Small intestine (tissue), 7 donors: ENCODE data around the gene FBXO47. TPM values are rescaled to one million over a fixed set of nuclear protein-coding genes. Genes with fewer than 3 reads are reported as not detected.

ENCODE experiments used
- DNase-seq, 2 donors: peaks; one replicate each; pipeline versions ENCODE4 v3.0.0 to v3.0.0-alpha.2; 2013
- FAIRE-seq: peaks from 2 replicates; lab custom pipeline; 2012; peaks lifted over from hg19 to GRCh38; lab: Jason Lieb, UNC
- H3K27ac ChIP-seq, 3 donors: one replicate each; pipeline ENCODE4 v1.5.1; 2013; ENCODE audit warnings: low read length in 2 of 3, mild to moderate bottlenecking in 2 of 3, control low read depth in 1 of 3, inconsistent platforms in 1 of 3, low read depth in 1 of 3, moderate library complexity in 1 of 3
- H3K27me3 ChIP-seq, 3 donors: one replicate each; pipeline ENCODE4 v1.6.1; 2013; ENCODE audit warnings: low read length in 3 of 3, inconsistent platforms in 1 of 3; ENCODE audit not compliant: control insufficient read depth in 3 of 3, insufficient read depth in 3 of 3
- H3K36me3 ChIP-seq, 3 donors: one replicate each; pipeline ENCODE4 v1.6.1; 2013; ENCODE audit warnings: low read length in 3 of 3, inconsistent platforms in 1 of 3, low read depth in 1 of 3, mild to moderate bottlenecking in 1 of 3, moderate library complexity in 1 of 3; ENCODE audit not compliant: control insufficient read depth in 3 of 3, insufficient read depth in 2 of 3
- H3K4me1 ChIP-seq, 3 donors: one replicate each; pipeline ENCODE4 v1.6.1; 2013; ENCODE audit warnings: low read length in 2 of 3, inconsistent platforms in 1 of 3, low read depth in 1 of 3, mild to moderate bottlenecking in 1 of 3, moderate library complexity in 1 of 3; ENCODE audit not compliant: control insufficient read depth in 3 of 3, insufficient read depth in 2 of 3
- H3K4me3 ChIP-seq, 3 donors: one replicate each; pipeline ENCODE4 v1.5.1; 2013; ENCODE audit warnings: low read length in 3 of 3, control low read depth in 1 of 3, inconsistent platforms in 1 of 3, low read depth in 1 of 3, mild to moderate bottlenecking in 1 of 3, moderate library complexity in 1 of 3
- H3K9me3 ChIP-seq, 2 donors: one replicate each; pipeline ENCODE4 v1.6.1; 2013; ENCODE audit warnings: low read depth in 1 of 2, low read length in 1 of 2; ENCODE audit not compliant: control insufficient read depth in 2 of 2, insufficient read depth in 1 of 2
- WGBS, 3 donors: extraction: QIAGEN DNeasy Blood & Tissue Kit; methylation state at CpG; one replicate each; pipeline ENCODE4 v1.1.7; 2013; 5-methylcytosine and 5-hydroxymethylcytosine counted together
- polyA plus RNA-seq, 4 donors: library from polyadenylated mRNA; stranded (reverse) in 3 of 4; unstranded in 1 of 4; fragments of 200-250 nt in 3 of 4; fragments of 120-200 nt in 1 of 4; gene quantifications; one replicate each; pipeline versions ENCODE4 v1.2.1 to v1.2.3, GENCODE V29; 2013
- donor health status: healthy with polysubstance abuse.
- donor health status: control.
- donor health status: control.
- donor health status: Bipolar disorder and iron deficiency.
- donor health status: healthy.

The FBXO47 gene
- polyA plus RNA-seq, 4 donors, result 0.01 TPM; not detected in 3

GRCh38 chr17:39009581-39010001, 42.4 kb upstream of the FBXO47 start:
- Histone ChIP-seq H3K4me3 (no peak overlapping the region), H3K27ac (no peak overlapping the region), H3K9me3 (peaks cover 0 to 3% of the 10 kb centered on the region in 2 donors), H3K36me3 (no peaks in the 10 kb centered on the region), H3K27me3 (peaks cover 0 to 16% (median 0%) of the 10 kb centered on the region in 3 donors), H3K4me1 (peaks cover 0 to 3% (median 0%) of the 10 kb centered on the region in 3 donors)
- FAIRE-seq (no peak), DNase-seq (no peak)
- WGBS, 3 donors, result 73 to 78% (median 75%) methylated on average over 3 of the region's 3 CpGs

- Histone ChIP-seq H3K4me1 (no peaks in the 10 kb centered on the region), H3K36me3 (no peaks in the 10 kb centered on the region), H3K27me3 (peaks cover 0 to 16% (median 0%) of the 10 kb centered on the region in 3 donors), H3K4me3 (no peak overlapping the region), H3K27ac (no peak overlapping the region), H3K9me3 (peaks cover 0 to 3% of the 10 kb centered on the region in 2 donors)
- FAIRE-seq (no peak), DNase-seq (no peak)
- WGBS, 3 donors, result 64 to 74% (median 71%) methylated on average over 2 of the region's 2 CpGs
Measured at GRCh38 chr17:39008633-39009032, 41.4 kb upstream of the FBXO47 start.

- H3K27ac ChIP-seq, result peak overlapping the region in 2 of 3 donors; percentile 48 to 95
- no peak overlapping the region for H3K4me3 ChIP-seq
- no peaks in the 10 kb centered on the region for H3K9me3 ChIP-seq
- peaks cover 0 to 8% (median 0%) of the 10 kb centered on the region in 3 donors for H3K27me3 ChIP-seq
- FAIRE-seq, result no peak
- 30 to 45% (median 32%) methylated on average over 16 of the region's 16 CpGs for WGBS, 3 donors
- peaks cover 0 to 5% (median 0%) of the 10 kb centered on the region in 3 donors for H3K4me1 ChIP-seq
- no peaks in the 10 kb centered on the region for H3K36me3 ChIP-seq
- DNase-seq, result peak; percentile 19 to 48
Measured at GRCh38 chr17:39002991-39003715, 36.0 kb upstream of the FBXO47 start.

GRCh38 chr17:39001703-39002637, 34.8 kb upstream of the FBXO47 start:
- FAIRE-seq (no peak), DNase-seq (peak in 1 of 2 donors; percentile 37)
- Histone ChIP-seq H3K4me3 (no peak overlapping the region), H3K27me3 (peaks cover 0 to 8% (median 0%) of the 10 kb centered on the region in 3 donors), H3K4me1 (peaks cover 0 to 5% (median 0%) of the 10 kb centered on the region in 3 donors), H3K27ac (peak overlapping the region in 1 of 3 donors; percentile 95), H3K36me3 (no peaks in the 10 kb centered on the region), H3K9me3 (peaks cover 0 to 9% of the 10 kb centered on the region in 2 donors)
- WGBS, 3 donors, result 39 to 62% (median 48%) methylated on average over 9 of the region's 9 CpGs

- Histone ChIP-seq H3K9me3 (peaks cover 0 to 18% of the 10 kb centered on the region in 2 donors), H3K27ac (peak overlapping the region in 2 of 3 donors; percentile 8 to 88), H3K27me3 (peaks cover 0 to under 1% (median 0%) of the 10 kb centered on the region in 3 donors), H3K4me1 (peaks cover 0 to 5% (median 0%) of the 10 kb centered on the region in 3 donors), H3K4me3 (no peak overlapping the region), H3K36me3 (no peaks in the 10 kb centered on the region)
- no peak for DNase-seq
- no peak for FAIRE-seq
- WGBS, 3 donors, result 54 to 73% (median 68%) methylated on average over 4 of the region's 4 CpGs
Measured at GRCh38 chr17:39000021-39000601, 32.9 kb upstream of the FBXO47 start.

- Histone ChIP-seq H3K4me1 (peaks cover 0 to 2% (median 0%) of the 10 kb centered on the region in 3 donors), H3K27me3 (peaks cover 0 to 3% (median 0%) of the 10 kb centered on the region in 3 donors), H3K36me3 (no peaks in the 10 kb centered on the region), H3K4me3 (no peak overlapping the region), H3K27ac (no peak overlapping the region), H3K9me3 (peaks cover 0 to 18% of the 10 kb centered on the region in 2 donors)
- DNase-seq (no peak), FAIRE-seq (no peak)
- WGBS, 3 donors, result 90 to 97% (median 92%) methylated on average over 5 of the region's 5 CpGs
Measured at GRCh38 chr17:38996660-38997337, 29.6 kb upstream of the FBXO47 start.

GRCh38 chr17:38994026-38994425, 26.8 kb upstream of the FBXO47 start:
- H3K4me3 ChIP-seq, result no peak overlapping the region
- no peaks in the 10 kb centered on the region for H3K4me1 ChIP-seq
- H3K27me3 ChIP-seq, result peaks cover 0 to 3% (median 0%) of the 10 kb centered on the region in 3 donors
- 24 to 52% (median 50%) methylated on average over 2 of the region's 2 CpGs for WGBS, 3 donors
- no peak for DNase-seq
- no peaks in the 10 kb centered on the region for H3K36me3 ChIP-seq
- peaks cover 0 to 18% of the 10 kb centered on the region in 2 donors for H3K9me3 ChIP-seq
- H3K27ac ChIP-seq, result no peak overlapping the region
- FAIRE-seq, result no peak
